Measurements from ENCODE around the gene FAM171A2.

GRCh38 chr17:44381810-44382305 lies 18.2 kb upstream of the FAM171A2 start:
- no peak for TF ChIP-seq CTCF (IDR thresholded peaks at IDR 0.05)
- no peak for TF ChIP-seq ZFX (IDR thresholded peaks at IDR 0.05; ENCODE audit: borderline replicate concordance)
